Adipocyte (in vitro differentiated cells): ENCODE results near the gene GNAO1.

Experiments
- DNase-seq: peaks from one replicate; pipeline ENCODE4 v3.0.0-alpha.2; 2015; ENCODE audit warnings: low read depth
- H3K27me3 ChIP-seq: replicated peaks from 2 replicates; pipeline ENCODE4 v1.7.0; 2013; ENCODE audit warnings: mild to moderate bottlenecking, low read length, moderate library complexity; ENCODE audit not compliant: control insufficient read depth, insufficient read depth
- H3K36me3 ChIP-seq: 2 replicates; pipeline ENCODE4 v1.7.0; 2013; ENCODE audit warnings: low read length, mild to moderate bottlenecking, moderate library complexity; ENCODE audit not compliant: control insufficient read depth, insufficient read depth, severe bottlenecking
- H3K4me1 ChIP-seq: 2 replicates; pipeline ENCODE4 v1.7.0; 2013; ENCODE audit warnings: mild to moderate bottlenecking, low read length, moderate library complexity; ENCODE audit not compliant: control insufficient read depth, insufficient read depth
- H3K4me3 ChIP-seq: 2 replicates; pipeline ENCODE4 v1.7.0; 2013; ENCODE audit warnings: mild to moderate bottlenecking, low read length, moderate library complexity
- H3K9ac ChIP-seq: 2 replicates; pipeline ENCODE4 v1.7.0; 2013; ENCODE audit warnings: mild to moderate bottlenecking, low read length, moderate library complexity
- H3K9me3 ChIP-seq: 2 replicates; pipeline ENCODE4 v1.7.0; 2013; ENCODE audit warnings: mild to moderate bottlenecking, low read length, moderate library complexity; ENCODE audit not compliant: control insufficient read depth

The GNAO1 gene

DNA sequence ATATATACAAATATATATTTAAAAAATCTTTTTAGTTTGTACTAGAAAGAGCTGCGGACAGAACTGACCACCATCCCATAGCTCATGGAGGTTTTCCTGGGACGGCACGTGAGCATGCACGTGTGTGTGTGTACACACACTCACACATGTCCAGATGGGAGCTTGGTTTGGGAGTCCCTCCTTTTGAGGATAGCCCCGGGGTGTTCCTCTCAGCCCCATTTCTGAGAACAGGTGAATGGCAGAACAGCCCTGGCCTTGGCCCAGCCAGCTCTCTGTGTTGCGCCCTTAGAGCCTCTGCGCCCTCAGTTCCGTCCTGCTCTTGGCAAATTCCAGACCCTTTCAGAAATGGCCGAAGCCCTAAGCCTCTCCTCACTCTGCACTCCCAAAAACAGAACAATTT is 163.9 kb downstream of the GNAO1 start:
- Histone ChIP-seq H3K36me3 (peaks cover 1% of the 10 kb centered on the region), H3K4me3 (no peak overlapping the region), H3K9me3 (no peaks in the 10 kb centered on the region), H3K9ac (no peak overlapping the region), H3K27me3 (peaks cover 25% of the 10 kb centered on the region), H3K4me1 (peaks cover 4% of the 10 kb centered on the region)
- DNase-seq, result no peak

DNA sequence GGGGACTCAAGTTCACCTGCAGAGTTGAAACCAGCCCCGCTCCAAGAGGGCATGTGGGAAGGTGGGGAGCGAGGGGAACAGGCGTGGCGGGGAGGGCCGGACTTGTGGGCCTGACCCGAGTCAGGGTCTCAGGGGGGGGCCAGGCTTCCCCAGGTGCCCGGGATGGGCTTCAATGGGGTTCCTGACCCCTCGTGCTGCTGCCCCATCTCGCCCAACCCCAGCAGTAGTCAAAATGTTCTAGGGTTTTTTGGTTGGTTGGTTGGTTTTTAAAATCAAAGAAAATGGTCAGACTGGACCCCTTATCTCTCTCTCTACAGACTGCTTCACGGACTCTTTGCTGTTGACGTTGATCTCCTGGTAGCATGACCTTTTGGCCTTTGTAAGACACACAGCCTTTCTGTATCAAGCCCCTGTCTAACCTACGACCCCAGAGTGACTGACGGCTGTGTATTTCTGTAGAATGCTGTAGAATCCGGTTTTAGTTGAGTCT is 164.5 kb downstream of the GNAO1 start:
- Histone ChIP-seq H3K4me1 (peaks cover 4% of the 10 kb centered on the region), H3K36me3 (peaks cover 7% of the 10 kb centered on the region), H3K4me3 (no peak overlapping the region), H3K27me3 (peaks cover 19% of the 10 kb centered on the region), H3K9ac (peak overlapping the region; percentile 80), H3K9me3 (no peaks in the 10 kb centered on the region)
- DNase-seq, result no peak

DNA sequence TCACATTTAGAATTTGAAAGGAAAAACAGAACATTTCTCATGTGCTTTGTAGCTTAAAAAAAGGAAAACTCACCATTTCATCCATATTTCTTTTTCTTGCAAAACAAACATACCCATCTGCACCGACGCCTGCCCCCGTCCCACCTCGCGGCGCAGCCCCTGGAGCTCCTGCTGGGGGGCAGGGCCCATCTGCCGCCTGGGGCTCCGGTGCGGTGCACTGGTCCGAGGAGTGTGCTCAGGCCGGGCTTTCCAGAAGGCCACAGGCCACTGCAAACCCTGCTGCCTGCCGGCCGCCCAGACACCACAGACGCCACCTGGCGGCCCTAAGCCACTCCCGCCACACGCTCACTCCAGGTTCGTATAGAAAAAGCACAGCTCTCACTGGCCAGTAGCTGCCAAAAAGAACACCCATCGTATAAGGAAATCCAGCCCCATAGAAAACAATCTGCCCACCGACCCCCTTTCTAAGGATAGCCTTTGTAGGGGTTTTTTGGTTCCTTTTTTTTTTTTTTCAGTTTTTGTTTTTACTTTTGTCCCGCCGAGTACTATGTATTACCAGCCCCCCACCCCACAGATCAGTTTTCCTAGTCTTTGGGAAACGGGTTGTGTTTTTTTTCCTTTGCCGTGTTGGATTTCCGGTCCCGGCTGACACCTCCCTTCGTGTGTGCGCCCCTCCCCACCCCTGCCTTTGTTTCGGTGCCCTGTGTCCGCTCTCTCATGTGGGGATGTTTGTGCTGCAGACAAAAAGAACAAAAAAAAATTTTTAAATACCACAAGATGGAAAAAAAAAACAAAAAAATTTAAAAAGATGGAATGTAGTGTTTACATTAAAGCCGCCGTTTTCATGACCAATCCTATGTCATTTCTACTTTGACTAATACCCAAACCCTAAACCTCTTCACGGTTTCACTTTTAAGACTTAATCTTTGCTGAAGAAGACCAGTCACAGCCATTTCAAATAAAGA is 165.3 kb downstream of the GNAO1 start:
- peaks cover 4% of the 10 kb centered on the region for H3K4me1 ChIP-seq
- peak; percentile 91 for DNase-seq
- peak overlapping the region; percentile 82 for H3K4me3 ChIP-seq
- H3K27me3 ChIP-seq, result peaks cover 12% of the 10 kb centered on the region
- peak overlapping the region; percentile 80 for H3K9ac ChIP-seq
- peaks cover 11% of the 10 kb centered on the region for H3K36me3 ChIP-seq
- no peaks in the 10 kb centered on the region for H3K9me3 ChIP-seq

DNA sequence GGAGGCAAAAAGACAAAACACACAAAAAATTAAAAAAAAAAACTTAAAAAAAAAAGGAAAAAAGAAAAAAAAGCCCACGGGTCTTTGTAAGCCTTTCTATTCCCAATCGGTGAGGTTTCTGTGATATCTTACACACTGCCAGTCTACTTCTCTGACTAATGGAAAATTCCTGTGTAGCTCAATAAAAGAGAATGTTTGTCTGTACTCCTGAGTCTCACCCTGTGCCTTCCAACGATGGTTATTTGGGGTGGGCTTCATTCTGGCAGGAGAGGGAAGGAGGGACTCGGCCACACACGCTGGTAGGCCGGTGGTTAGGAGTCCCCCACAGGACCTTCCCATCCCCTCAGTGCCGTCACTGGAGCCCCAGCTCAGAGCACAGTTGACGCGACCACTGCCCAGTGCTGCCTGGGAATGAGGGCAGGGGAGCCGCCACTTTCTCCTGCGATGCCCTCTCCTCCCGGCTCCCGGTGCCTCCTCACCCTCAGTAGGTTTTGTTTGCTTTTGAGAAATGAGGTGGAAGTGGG is 166.0 kb downstream of the GNAO1 start:
- DNase-seq, result peak; percentile 69
- Histone ChIP-seq H3K4me3 (peak overlapping the region; percentile 82), H3K36me3 (peaks cover 16% of the 10 kb centered on the region), H3K27me3 (peaks cover 5% of the 10 kb centered on the region), H3K9me3 (no peaks in the 10 kb centered on the region), H3K4me1 (peaks cover 4% of the 10 kb centered on the region), H3K9ac (peak overlapping the region; percentile 80)

DNA sequence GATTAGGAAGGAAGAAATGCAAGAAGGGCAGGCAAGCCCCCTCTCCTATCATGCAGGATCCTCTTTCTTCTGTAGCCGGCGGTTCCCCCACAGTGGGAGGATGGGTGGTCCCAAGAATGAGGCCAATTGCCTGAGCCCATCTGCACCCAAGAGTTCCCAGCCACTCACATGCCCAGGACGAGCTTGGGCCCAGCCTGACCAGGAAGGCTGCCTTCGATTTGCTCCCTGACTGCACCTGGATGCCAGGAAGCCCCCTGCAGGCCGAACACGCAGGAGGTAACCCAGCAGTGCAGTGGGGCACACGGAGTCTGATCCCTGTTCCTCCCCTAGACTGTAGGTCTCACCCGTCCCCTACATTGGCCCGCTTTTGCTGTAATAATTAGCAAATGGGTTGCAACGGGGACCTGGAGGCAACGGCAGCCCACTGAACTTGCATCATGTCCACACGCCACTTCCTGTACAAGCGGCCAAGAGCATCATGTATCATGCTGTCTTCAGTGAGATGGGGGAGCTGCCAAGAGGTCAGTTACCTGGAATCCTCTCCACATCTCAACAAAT is 166.6 kb downstream of the GNAO1 start:
- Histone ChIP-seq H3K4me3 (no peak overlapping the region), H3K9ac (peak overlapping the region; percentile 80), H3K27me3 (no peaks in the 10 kb centered on the region), H3K9me3 (no peaks in the 10 kb centered on the region), H3K36me3 (peaks cover 22% of the 10 kb centered on the region), H3K4me1 (peaks cover 4% of the 10 kb centered on the region)
- no peak for DNase-seq

DNA sequence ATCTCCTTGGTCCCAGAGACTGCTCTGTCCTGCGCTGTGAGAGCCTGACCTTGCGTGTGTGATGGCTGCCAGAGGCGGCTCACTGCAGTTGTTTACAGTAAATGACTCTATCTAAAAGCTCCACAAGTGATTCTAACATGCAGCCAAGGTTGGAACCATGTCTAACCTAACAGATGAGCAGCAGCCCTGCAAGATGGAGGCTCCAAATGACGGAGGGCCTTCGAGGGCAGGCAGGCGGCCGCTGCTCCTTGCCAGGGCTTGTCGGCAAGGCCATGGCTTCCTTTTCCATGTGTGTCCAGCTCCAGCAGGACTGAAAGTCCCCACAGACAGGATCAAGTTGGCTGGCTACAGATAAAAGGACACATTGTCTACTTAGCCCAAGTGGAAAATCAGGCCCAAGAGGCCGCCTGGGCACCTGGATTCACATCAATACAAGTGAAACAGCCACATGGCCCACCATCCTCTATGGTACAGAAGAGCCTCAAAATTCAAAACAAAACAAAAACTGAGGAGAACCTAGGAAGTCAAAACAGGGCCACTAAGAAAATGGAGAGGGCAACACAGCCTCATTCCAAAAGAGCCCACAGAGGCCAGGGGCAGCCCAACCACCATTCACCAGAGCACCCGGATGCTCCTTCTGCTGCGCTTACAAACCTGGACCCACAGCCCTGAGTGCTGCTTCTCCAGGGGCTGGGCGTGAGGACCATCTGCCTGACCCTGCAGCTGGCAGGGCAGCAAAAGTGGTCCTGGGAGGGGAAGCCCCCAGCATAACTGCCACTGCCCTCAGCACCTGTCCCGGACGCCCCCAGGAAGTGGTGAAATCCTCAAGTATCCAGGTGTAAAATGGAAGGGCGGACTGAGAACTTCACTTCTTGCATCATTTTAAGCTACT is 169.1 kb downstream of the GNAO1 start:
- DNase-seq, result no peak
- Histone ChIP-seq H3K36me3 (peaks cover 47% of the 10 kb centered on the region), H3K27me3 (no peaks in the 10 kb centered on the region), H3K4me1 (peaks cover 4% of the 10 kb centered on the region), H3K9ac (no peak overlapping the region), H3K9me3 (no peaks in the 10 kb centered on the region), H3K4me3 (no peak overlapping the region)

DNA sequence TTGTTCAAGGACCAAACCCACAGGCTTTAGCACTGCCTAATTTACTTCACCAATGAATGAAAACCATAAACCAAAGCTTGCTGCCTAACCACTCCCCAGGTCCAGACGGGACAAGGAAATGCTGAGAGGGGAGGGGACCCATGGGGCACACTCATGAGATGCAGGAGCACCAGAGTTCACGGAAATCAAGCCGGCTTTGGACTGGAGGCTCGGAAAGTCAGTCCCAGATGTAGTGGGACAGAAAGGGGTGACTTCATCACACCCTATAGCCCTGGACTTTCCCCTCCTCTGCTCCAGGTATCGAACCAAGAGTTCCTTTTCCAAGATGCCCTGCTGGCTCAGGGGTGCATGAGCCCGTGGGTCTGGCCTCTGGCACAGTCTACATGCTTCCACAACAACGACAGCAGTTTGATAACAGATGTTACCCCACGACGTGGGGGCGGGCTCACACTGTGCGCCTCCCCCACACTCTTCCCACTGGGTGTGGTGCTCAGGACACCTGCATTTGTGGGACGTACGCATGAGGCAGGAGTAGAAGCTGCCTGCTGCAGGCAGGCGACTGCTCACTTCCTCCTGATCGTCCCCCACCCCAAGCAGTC is 170.9 kb downstream of the GNAO1 start:
- peaks cover 59% of the 10 kb centered on the region for H3K36me3 ChIP-seq
- peaks cover 4% of the 10 kb centered on the region for H3K4me1 ChIP-seq
- H3K4me3 ChIP-seq, result no peak overlapping the region
- H3K27me3 ChIP-seq, result no peaks in the 10 kb centered on the region
- H3K9ac ChIP-seq, result no peak overlapping the region
- H3K9me3 ChIP-seq, result no peaks in the 10 kb centered on the region
- no peak for DNase-seq

DNA sequence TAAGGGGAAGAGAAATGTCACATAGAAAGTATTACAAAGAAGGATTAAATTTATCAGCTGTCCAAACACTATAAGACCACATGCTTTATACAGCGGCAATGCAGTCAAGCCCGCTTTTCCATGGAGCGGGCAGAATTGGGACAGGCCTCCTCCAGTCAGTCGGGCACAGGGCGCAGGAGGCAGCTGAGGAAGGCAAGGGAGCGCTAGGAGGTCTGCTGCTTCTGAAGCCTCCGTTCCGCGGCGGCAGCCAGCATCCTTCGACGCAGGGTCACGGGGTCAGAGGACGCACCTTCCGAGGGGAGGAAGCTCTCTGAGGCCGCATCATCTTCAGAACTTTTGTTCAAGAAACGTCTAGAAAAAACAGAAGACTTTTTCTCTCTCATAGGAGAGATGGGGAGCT is 171.4 kb downstream of the GNAO1 start:
- no peaks in the 10 kb centered on the region for H3K9me3 ChIP-seq
- H3K36me3 ChIP-seq, result peaks cover 65% of the 10 kb centered on the region
- H3K4me1 ChIP-seq, result no peaks in the 10 kb centered on the region
- no peaks in the 10 kb centered on the region for H3K27me3 ChIP-seq
- no peak overlapping the region for H3K4me3 ChIP-seq
- DNase-seq, result no peak
- H3K9ac ChIP-seq, result no peak overlapping the region

DNA sequence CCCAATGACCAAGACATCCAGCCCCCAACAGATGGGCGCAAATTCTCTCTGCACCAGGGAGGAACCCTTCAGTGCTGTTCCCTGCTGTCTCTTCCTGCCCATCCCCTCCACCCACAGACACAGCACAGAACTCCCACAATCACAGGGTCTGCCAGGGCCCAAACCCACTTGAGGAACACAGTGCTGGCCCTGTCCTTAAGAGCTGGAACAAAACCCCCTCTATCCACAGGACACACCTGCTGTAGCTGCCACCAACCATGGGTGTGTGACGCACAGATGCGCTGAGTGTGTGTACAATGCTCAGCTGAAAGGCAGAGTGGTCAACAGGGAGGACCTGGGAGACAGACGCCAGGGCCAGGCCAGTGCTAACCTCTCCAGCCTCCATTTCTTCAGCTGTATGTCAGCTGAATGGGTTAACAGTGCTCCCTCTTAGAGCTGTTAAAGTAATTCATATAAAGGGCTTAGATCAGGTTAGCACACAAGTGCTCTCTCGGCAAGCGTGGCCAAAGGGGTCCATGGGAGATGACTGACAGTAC is 172.0 kb downstream of the GNAO1 start:
- Histone ChIP-seq H3K9ac (no peak overlapping the region), H3K4me3 (no peak overlapping the region), H3K27me3 (no peaks in the 10 kb centered on the region), H3K36me3 (peaks cover 70% of the 10 kb centered on the region), H3K4me1 (no peaks in the 10 kb centered on the region), H3K9me3 (no peaks in the 10 kb centered on the region)
- DNase-seq, result no peak

DNA sequence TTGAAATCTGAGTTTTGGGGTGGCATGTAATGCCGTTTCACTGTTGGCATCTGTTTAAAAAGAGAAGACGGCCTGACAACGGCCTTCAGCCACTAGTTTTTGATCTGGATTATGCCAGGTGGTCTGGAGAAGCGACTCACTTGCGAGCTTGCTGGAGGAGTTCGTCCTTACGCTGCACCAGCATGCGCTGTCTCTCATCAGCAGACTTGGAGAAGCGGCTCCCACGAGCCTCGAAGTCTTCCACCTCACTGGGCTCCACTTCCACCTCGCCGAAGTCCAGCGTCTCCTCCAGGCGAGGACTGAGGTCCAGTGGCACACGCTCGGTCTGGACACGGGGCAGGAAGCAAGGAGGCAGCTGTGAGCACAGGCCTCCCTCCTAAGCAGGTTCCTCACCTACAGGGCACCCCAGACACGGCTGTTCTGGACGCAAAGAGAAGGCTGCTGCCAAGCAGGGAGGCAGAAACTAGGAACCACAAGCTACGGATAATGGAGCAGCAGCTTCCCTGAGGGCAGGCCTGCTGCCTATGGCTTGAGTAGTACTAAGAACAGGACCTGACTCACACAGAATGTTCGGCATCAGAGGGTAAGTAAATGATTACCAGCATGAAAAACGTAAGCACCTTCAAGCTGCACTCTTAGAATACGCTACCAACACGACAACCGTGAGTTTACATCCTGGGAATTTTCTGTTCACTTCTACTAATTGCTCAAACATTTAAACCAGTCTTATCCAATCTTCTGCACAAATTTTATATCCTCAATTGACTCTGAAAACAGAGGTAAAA is 172.7 kb downstream of the GNAO1 start:
- no peak for DNase-seq

More for the DNA sequence above, 172.7 kb downstream of the GNAO1 start:
- no peaks in the 10 kb centered on the region for H3K9me3 ChIP-seq
- peaks cover 77% of the 10 kb centered on the region for H3K36me3 ChIP-seq
- H3K9ac ChIP-seq, result no peak overlapping the region
- no peaks in the 10 kb centered on the region for H3K4me1 ChIP-seq
- no peaks in the 10 kb centered on the region for H3K27me3 ChIP-seq
- no peak overlapping the region for H3K4me3 ChIP-seq
